RWPE2 (cell line): ENCODE data around the gene BEND3.
"Not testable (repeated sequence)": the region's sequence is repeated elsewhere in the genome, so short reads cannot be mapped to it uniquely, and the experiment has no call there.

Source experiments
- ATAC-seq: fragments of 200-7000 bp; cut with Tn5 transposase; 3 replicates; pipeline ENCODE4 v1.9.1; 2021; ENCODE audit warnings: low read depth
- DNase-seq: peaks from one replicate; pipeline ENCODE4 v3.0.0-alpha.2; 2020; ENCODE audit warnings: low spot score
- H3K27ac ChIP-seq: fragments of 450-650 bp; 2 replicates; pipeline ENCODE4 v1.5.1; 2017; ENCODE audit warnings: mild to moderate bottlenecking; ENCODE audit not compliant: poor library complexity, severe bottlenecking
- H3K27me3 ChIP-seq: fragments of 250-450 bp; sonication (Bioruptor Pico); 2 replicates; pipeline ENCODE4 v1.5.1; 2021; ENCODE audit warnings: mild to moderate bottlenecking, moderate library complexity; ENCODE audit not compliant: insufficient read depth, poor library complexity, severe bottlenecking
- H3K36me3 ChIP-seq: fragments of 250-450 bp; sonication (Bioruptor Pico); 2 replicates; pipeline ENCODE4 v1.5.1; 2020; ENCODE audit warnings: low read depth, mild to moderate bottlenecking, moderate library complexity
- H3K4me1 ChIP-seq: fragments of 250-450 bp; sonication (Bioruptor Pico); 2 replicates; pipeline ENCODE4 v1.5.1; 2021; ENCODE audit warnings: mild to moderate bottlenecking, moderate library complexity; ENCODE audit not compliant: insufficient read depth, poor library complexity, severe bottlenecking
- H3K4me3 ChIP-seq: fragments of 250-450 bp; sonication (Bioruptor Pico); 2 replicates; pipeline ENCODE4 v1.5.1; 2021; ENCODE audit warnings: mild to moderate bottlenecking, moderate library complexity; ENCODE audit not compliant: severe bottlenecking
- H3K9me3 ChIP-seq: fragments of 250-450 bp; sonication (Bioruptor Pico); 2 replicates; pipeline ENCODE4 v1.5.1; 2021; ENCODE audit warnings: mild to moderate bottlenecking, moderate library complexity; ENCODE audit not compliant: severe bottlenecking
- TF ChIP-seq, protein P1 (sequence below): fragments of 450-650 bp; IDR thresholded peaks from one replicate; pipeline ENCODE4 v1.5.1; 2017; ENCODE audit warnings: mild to moderate bottlenecking, moderate library complexity; ENCODE audit not compliant: poor library complexity, severe bottlenecking

BEND3 gene

DNA sequence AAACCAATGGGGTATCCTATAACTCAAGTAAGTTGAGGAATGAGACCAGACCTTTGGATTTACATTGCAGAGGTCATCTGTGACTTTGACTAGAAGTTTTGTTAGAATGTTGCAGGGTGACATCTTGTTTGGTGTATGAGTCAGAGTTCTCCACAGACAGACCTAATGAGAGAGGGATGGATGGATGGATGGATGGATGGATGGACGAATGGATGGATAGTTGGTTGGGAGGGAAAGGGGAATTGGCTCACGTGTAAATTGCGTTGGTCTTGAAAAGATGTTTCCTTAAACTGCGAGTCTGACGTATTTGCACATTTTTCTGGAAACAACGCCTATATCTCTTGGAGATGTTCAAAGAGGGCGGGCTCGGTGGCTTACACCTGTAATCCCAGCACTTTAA, 88.3 kb downstream of the BEND3 start:
- DNase-seq (no peak), ATAC-seq (no peak)
- TF ChIP-seq, protein P1, sequence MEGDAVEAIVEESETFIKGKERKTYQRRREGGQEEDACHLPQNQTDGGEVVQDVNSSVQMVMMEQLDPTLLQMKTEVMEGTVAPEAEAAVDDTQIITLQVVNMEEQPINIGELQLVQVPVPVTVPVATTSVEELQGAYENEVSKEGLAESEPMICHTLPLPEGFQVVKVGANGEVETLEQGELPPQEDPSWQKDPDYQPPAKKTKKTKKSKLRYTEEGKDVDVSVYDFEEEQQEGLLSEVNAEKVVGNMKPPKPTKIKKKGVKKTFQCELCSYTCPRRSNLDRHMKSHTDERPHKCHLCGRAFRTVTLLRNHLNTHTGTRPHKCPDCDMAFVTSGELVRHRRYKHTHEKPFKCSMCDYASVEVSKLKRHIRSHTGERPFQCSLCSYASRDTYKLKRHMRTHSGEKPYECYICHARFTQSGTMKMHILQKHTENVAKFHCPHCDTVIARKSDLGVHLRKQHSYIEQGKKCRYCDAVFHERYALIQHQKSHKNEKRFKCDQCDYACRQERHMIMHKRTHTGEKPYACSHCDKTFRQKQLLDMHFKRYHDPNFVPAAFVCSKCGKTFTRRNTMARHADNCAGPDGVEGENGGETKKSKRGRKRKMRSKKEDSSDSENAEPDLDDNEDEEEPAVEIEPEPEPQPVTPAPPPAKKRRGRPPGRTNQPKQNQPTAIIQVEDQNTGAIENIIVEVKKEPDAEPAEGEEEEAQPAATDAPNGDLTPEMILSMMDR = no peak
- Histone ChIP-seq H3K36me3 (no peaks in the 10 kb centered on the region), H3K27me3 (no peaks in the 10 kb centered on the region), H3K4me3 (no peak overlapping the region), H3K4me1 (peaks cover 5% of the 10 kb centered on the region), H3K27ac (no peak overlapping the region), H3K9me3 (no peaks in the 10 kb centered on the region)

DNA sequence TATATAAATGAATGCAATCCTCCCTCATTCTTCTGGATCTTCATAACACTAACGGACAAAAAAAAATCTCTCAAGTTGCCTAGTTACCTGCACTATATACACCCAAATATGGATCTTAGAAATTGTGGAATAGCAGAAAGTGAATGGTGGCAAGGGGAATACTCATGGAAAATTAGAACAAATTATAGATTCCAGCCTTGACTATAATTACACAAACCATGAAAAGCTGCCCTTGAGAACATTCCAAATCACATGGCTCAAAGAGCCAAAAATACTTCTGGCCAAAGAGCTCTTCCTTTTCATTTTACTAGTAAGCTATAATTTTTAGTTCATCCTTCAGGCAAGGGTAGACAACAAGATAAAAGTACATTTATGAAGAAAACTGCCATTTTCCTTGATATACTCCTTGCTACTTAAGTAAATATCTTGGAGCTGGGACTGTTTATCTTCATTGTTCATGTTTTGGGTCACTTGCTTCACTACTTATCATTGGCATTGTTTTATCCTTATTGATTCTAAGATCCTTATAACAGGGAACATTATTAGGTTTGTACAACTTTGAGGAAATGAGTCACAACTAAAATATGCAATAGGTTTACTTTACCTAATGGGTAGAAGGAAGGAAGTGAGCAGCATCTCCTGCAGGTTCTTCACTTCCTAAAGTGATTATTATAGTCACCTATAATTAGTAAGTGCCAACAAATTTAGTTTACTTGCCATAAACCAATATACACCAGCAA, 93.7 kb downstream of the BEND3 start:
- no peaks in the 10 kb centered on the region for H3K27me3 ChIP-seq
- DNase-seq (no peak), ATAC-seq (peak; percentile 76)
- TF ChIP-seq, protein P1 = no peak
- peaks cover 15% of the 10 kb centered on the region for H3K4me1 ChIP-seq
- no peak overlapping the region for H3K4me3 ChIP-seq
- peak overlapping the region; percentile 72 for H3K27ac ChIP-seq
- H3K36me3 ChIP-seq = no peaks in the 10 kb centered on the region
- H3K9me3 ChIP-seq = no peaks in the 10 kb centered on the region

DNA sequence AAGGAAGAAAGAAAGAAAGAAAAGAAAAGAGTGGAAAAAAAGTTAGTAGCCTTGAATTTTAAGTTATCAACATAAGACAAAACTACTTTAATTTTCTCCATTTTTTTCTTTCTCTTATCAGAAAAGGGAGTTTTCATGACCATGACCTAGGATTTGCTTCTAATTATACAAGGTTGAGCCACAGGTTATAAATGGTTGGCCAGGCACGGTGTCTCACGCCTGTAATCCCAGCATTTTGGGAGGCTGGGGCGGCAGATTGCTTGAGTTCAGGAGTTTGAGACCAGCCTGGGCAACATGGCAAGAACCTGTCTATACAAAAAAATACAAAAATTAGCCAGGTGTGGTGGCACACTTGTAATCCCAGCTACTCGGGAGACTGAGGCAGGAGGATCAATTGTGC, 95.1 kb downstream of the BEND3 start:
- H3K9me3 ChIP-seq = no peaks in the 10 kb centered on the region
- peaks cover 15% of the 10 kb centered on the region for H3K4me1 ChIP-seq
- ATAC-seq (no peak), DNase-seq (no peak)
- H3K4me3 ChIP-seq = no peak overlapping the region
- H3K36me3 ChIP-seq = no peaks in the 10 kb centered on the region
- no peak overlapping the region for H3K27ac ChIP-seq
- H3K27me3 ChIP-seq = no peaks in the 10 kb centered on the region
- TF ChIP-seq, protein P1 = no peak

DNA sequence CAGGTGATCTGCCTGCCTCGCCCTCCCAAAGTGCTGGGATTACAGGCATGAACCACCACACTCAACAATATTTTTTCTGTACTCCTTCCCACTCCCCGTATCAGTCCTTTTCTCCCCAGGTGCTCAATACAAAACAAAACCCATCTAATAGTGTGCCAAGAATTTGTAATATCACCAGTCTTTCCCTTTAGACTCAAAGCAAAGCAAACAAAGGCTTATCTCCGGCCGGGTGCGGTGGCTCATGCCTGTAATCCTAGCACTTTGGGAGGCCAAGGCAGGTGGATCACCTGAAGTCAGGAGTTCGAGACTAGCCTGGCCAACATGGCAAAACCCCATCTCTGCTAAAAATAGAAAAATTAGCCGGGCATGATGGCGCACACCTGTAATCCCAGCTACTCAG, 95.7 kb downstream of the BEND3 start:
- not testable (repeated sequence) for H3K4me3 ChIP-seq, H3K36me3 ChIP-seq, ATAC-seq, H3K27me3 ChIP-seq, H3K27ac ChIP-seq, DNase-seq, H3K9me3 ChIP-seq
- H3K4me1 ChIP-seq = peaks cover 15% of the 10 kb centered on the region

DNA sequence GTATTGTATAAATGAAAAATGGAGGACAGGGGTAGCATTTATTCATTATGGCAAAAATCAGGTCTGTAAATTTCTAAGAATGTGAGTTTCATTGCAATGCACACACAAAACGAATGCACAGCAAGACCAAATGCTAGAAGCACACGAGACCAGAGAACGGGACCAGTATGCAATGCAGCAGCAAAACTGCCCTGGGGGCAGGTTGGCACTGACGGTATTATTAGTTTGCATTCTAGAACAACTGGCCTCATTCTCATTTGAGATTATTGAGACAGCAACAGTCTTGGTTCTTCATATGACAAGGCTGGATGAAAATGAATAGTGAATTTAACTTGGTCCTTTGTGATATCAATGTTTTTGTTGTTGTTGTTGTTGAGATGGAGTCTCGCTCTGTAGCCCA, 96.3 kb downstream of the BEND3 start:
- H3K4me3 ChIP-seq = no peak overlapping the region
- TF ChIP-seq, protein P1 = no peak
- H3K4me1 ChIP-seq = peaks cover 15% of the 10 kb centered on the region
- DNase-seq (no peak), ATAC-seq (no peak)
- H3K9me3 ChIP-seq = no peaks in the 10 kb centered on the region
- H3K36me3 ChIP-seq = no peaks in the 10 kb centered on the region
- H3K27ac ChIP-seq = no peak overlapping the region
- H3K27me3 ChIP-seq = no peaks in the 10 kb centered on the region
